Loucy (cell line): Measurements from ENCODE around the gene PDZRN3.

ENCODE experiments used
- H2AFZ ChIP-seq: fragments of 200-600 bp; sonication (generic); 2 replicates; pipeline ENCODE4 v1.6.0; 2016; ENCODE audit warnings: antibody characterized with exemption, mild to moderate bottlenecking, low read length, moderate library complexity
- H3F3A ChIP-seq: fragments of 200-600 bp; 2 replicates; pipeline ENCODE4 v1.6.0; 2016; ENCODE audit warnings: antibody characterized with exemption, low read depth, mild to moderate bottlenecking
- H3K27me3 ChIP-seq: fragments of 200-600 bp; sonication (generic); 2 replicates; pipeline ENCODE4 v1.6.1; 2014; ENCODE audit warnings: low read length, mild to moderate bottlenecking; ENCODE audit not compliant: insufficient read depth, poor library complexity, severe bottlenecking
- H3K36me3 ChIP-seq: fragments of 200-600 bp; sonication (generic); 2 replicates; pipeline ENCODE4 v1.6.1; 2016; ENCODE audit warnings: low read length; ENCODE audit not compliant: insufficient read depth
- H3K4me1 ChIP-seq: fragments of 200-600 bp; sonication (generic); 2 replicates; pipeline ENCODE4 v1.5.1; 2014; ENCODE audit warnings: low read length, mild to moderate bottlenecking; ENCODE audit not compliant: insufficient read depth, poor library complexity, severe bottlenecking
- H3K4me2 ChIP-seq: fragments of 200-600 bp; sonication (generic); 2 replicates; pipeline ENCODE4 v1.6.0; 2014; ENCODE audit warnings: antibody characterized with exemption, low read length, low read depth, mild to moderate bottlenecking; ENCODE audit not compliant: poor library complexity, severe bottlenecking
- H3K4me3 ChIP-seq: fragments of 200-600 bp; sonication (generic); 2 replicates; pipeline ENCODE4 v1.5.1; 2014; ENCODE audit warnings: low read length, mild to moderate bottlenecking, mixed read lengths; ENCODE audit not compliant: poor library complexity, severe bottlenecking
- H3K79me2 ChIP-seq: fragments of 200-600 bp; sonication (generic); 2 replicates; pipeline ENCODE4 v1.6.1; 2014; ENCODE audit warnings: low read length; ENCODE audit not compliant: insufficient read depth
- H3K9ac ChIP-seq: fragments of 200-600 bp; sonication (generic); 2 replicates; pipeline ENCODE4 v1.6.0; 2014; ENCODE audit warnings: mild to moderate bottlenecking, low read depth, low read length, moderate library complexity; ENCODE audit not compliant: poor library complexity, severe bottlenecking
- H3K9me2 ChIP-seq: fragments of 200-600 bp; sonication (generic); replicated peaks from 2 replicates; pipeline ENCODE4 v1.6.1; 2016; ENCODE audit warnings: low read depth, low read length, mixed read lengths
- H3K9me3 ChIP-seq: fragments of 200-600 bp; sonication (generic); 2 replicates; pipeline ENCODE4 v1.6.1; 2014; ENCODE audit warnings: mild to moderate bottlenecking, antibody characterized with exemption, low read length, low read depth; ENCODE audit not compliant: insufficient read depth
- H4K20me1 ChIP-seq: fragments of 200-600 bp; sonication (generic); 2 replicates; pipeline ENCODE4 v1.6.0; 2014; ENCODE audit warnings: antibody characterized with exemption, low read length, mild to moderate bottlenecking; ENCODE audit not compliant: insufficient read depth, poor library complexity, severe bottlenecking
- CTCF ChIP-seq: fragments of 200-600 bp; sonication (generic); conservative IDR thresholded peaks from 2 replicates; pipeline ENCODE4 v1.5.1; 2014; ENCODE audit warnings: mild to moderate bottlenecking, antibody characterized with exemption, low read length
- EZH2phosphoT487 ChIP-seq: fragments of 200-600 bp; IDR thresholded peaks from 2 replicates; pipeline ENCODE4 v1.6.1; 2018; ENCODE audit warnings: antibody characterized with exemption, mild to moderate bottlenecking, moderate library complexity, borderline replicate concordance

The PDZRN3 gene

GRCh38 chr3:73363093-73363492, 261.6 kb downstream of the PDZRN3 start:
- H3K4me2 ChIP-seq = no peak overlapping the region
- H2AFZ ChIP-seq = no peak overlapping the region
- no peak for TF ChIP-seq EZH2phosphoT487
- no peak for TF ChIP-seq CTCF
- H4K20me1 ChIP-seq = no peaks in the 10 kb centered on the region
- H3K9me2 ChIP-seq = no peaks in the 10 kb centered on the region
- H3K4me3 ChIP-seq = no peak overlapping the region
- peaks cover 6% of the 10 kb centered on the region for H3K4me1 ChIP-seq
- H3K79me2 ChIP-seq = no peaks in the 10 kb centered on the region
- no peaks in the 10 kb centered on the region for H3K27me3 ChIP-seq
- no peaks in the 10 kb centered on the region for H3F3A ChIP-seq
- no peaks in the 10 kb centered on the region for H3K36me3 ChIP-seq
- no peaks in the 10 kb centered on the region for H3K9me3 ChIP-seq
- no peak overlapping the region for H3K9ac ChIP-seq

GRCh38 chr3:73361591-73361990, 263.1 kb downstream of the PDZRN3 start:
- Histone ChIP-seq H3K4me3 (no peak overlapping the region), H3K79me2 (no peaks in the 10 kb centered on the region), H3K4me2 (no peak overlapping the region), H3K27me3 (no peaks in the 10 kb centered on the region), H3K9me2 (no peaks in the 10 kb centered on the region), H3F3A (no peaks in the 10 kb centered on the region), H3K9me3 (no peaks in the 10 kb centered on the region), H2AFZ (peak overlapping the region; percentile 43; the same call in 1 of the 2 replicates), H3K9ac (no peak overlapping the region), H3K36me3 (no peaks in the 10 kb centered on the region), H3K4me1 (peaks cover 6% of the 10 kb centered on the region), H4K20me1 (no peaks in the 10 kb centered on the region)
- TF ChIP-seq EZH2phosphoT487 = no peak
- TF ChIP-seq CTCF = no peak

- H3K9me3 ChIP-seq = no peaks in the 10 kb centered on the region
- H3K4me3 ChIP-seq = no peak overlapping the region
- H3K27me3 ChIP-seq = no peaks in the 10 kb centered on the region
- no peaks in the 10 kb centered on the region for H4K20me1 ChIP-seq
- no peaks in the 10 kb centered on the region for H3F3A ChIP-seq
- no peaks in the 10 kb centered on the region for H3K9me2 ChIP-seq
- TF ChIP-seq CTCF (no peak), EZH2phosphoT487 (no peak)
- no peaks in the 10 kb centered on the region for H3K79me2 ChIP-seq
- no peak overlapping the region for H3K4me2 ChIP-seq
- H3K9ac ChIP-seq = no peak overlapping the region
- no peaks in the 10 kb centered on the region for H3K36me3 ChIP-seq
- peaks cover 4% of the 10 kb centered on the region for H3K4me1 ChIP-seq
- H2AFZ ChIP-seq = no peak overlapping the region
Measured at GRCh38 chr3:73353649-73354217, 271.0 kb downstream of the PDZRN3 start.
